IPS-20b (cell line): ENCODE measurements around the gene PRRG3.

Source experiments
- H3K27ac ChIP-seq: one replicate; pipeline ENCODE4 v1.5.1; 2013; ENCODE audit warnings: low read length
- H3K27me3 ChIP-seq: 2 replicates; pipeline ENCODE4 v1.6.1; 2013; ENCODE audit warnings: mild to moderate bottlenecking, low read length, inconsistent platforms; ENCODE audit not compliant: insufficient read depth
- H3K36me3 ChIP-seq: 2 replicates; pipeline ENCODE4 v1.6.1; 2013; ENCODE audit warnings: low read depth, mild to moderate bottlenecking, inconsistent platforms, low read length, moderate library complexity; ENCODE audit not compliant: insufficient read depth
- H3K4me1 ChIP-seq: 2 replicates; pipeline ENCODE4 v1.6.1; 2013; ENCODE audit warnings: mild to moderate bottlenecking, control low read depth, inconsistent platforms, low read length, moderate library complexity; ENCODE audit not compliant: insufficient read depth
- H3K4me3 ChIP-seq: 2 replicates; pipeline ENCODE4 v1.5.1; 2013; ENCODE audit warnings: mild to moderate bottlenecking, low read length, inconsistent platforms
- H3K9ac ChIP-seq: 2 replicates; pipeline ENCODE4 v1.6.1; 2013; ENCODE audit warnings: low read depth, mild to moderate bottlenecking, inconsistent platforms, low read length, moderate library complexity
- H3K9me3 ChIP-seq: 2 replicates; pipeline ENCODE4 v1.6.1; 2013; ENCODE audit warnings: mild to moderate bottlenecking, low read depth, low read length, inconsistent platforms; ENCODE audit not compliant: insufficient read depth

PRRG3 gene

GRCh38 chrX:151711154-151711553, 15.9 kb downstream of the PRRG3 start:
- Histone ChIP-seq H3K4me3 (no peak overlapping the region), H3K36me3 (no peaks in the 10 kb centered on the region), H3K4me1 (no peaks in the 10 kb centered on the region), H3K27me3 (no peaks in the 10 kb centered on the region), H3K27ac (no peak overlapping the region), H3K9me3 (no peaks in the 10 kb centered on the region), H3K9ac (no peak overlapping the region)

DNA sequence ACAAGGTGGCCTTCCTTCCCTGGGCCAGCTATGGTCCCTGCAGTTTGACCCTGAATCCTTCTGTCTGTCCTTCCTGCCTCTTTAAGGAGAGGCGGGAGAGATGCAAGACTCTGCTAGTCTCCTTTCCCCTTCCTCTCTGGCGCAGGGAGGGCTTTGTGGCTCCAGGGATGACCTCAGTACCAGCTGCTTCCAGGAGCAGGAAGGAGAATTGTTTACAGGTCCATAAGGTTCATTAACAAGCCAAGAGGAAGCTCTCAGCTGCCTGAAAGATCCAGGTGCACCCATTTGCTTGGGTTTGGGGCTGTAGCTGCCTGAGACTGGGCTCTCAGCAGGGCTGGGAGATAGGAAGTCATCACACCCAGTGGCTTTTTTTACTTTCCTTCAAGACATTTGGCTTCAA, 16.5 kb downstream of the PRRG3 start:
- Histone ChIP-seq H3K4me3 (no peak overlapping the region), H3K9me3 (no peaks in the 10 kb centered on the region), H3K36me3 (no peaks in the 10 kb centered on the region), H3K9ac (no peak overlapping the region), H3K27ac (no peak overlapping the region), H3K27me3 (no peaks in the 10 kb centered on the region), H3K4me1 (no peaks in the 10 kb centered on the region)

- Histone ChIP-seq H3K36me3 (no peaks in the 10 kb centered on the region), H3K9me3 (no peaks in the 10 kb centered on the region), H3K4me3 (no peak overlapping the region), H3K27me3 (no peaks in the 10 kb centered on the region), H3K9ac (no peak overlapping the region), H3K27ac (no peak overlapping the region), H3K4me1 (no peaks in the 10 kb centered on the region)
Measured at GRCh38 chrX:151712253-151712652, 17.0 kb downstream of the PRRG3 start.

- Histone ChIP-seq H3K4me1 (no peaks in the 10 kb centered on the region), H3K27ac (no peak overlapping the region), H3K4me3 (no peak overlapping the region), H3K9ac (no peak overlapping the region), H3K36me3 (no peaks in the 10 kb centered on the region), H3K9me3 (no peaks in the 10 kb centered on the region), H3K27me3 (no peaks in the 10 kb centered on the region)
Measured at GRCh38 chrX:151713849-151714248, 18.6 kb downstream of the PRRG3 start.

DNA sequence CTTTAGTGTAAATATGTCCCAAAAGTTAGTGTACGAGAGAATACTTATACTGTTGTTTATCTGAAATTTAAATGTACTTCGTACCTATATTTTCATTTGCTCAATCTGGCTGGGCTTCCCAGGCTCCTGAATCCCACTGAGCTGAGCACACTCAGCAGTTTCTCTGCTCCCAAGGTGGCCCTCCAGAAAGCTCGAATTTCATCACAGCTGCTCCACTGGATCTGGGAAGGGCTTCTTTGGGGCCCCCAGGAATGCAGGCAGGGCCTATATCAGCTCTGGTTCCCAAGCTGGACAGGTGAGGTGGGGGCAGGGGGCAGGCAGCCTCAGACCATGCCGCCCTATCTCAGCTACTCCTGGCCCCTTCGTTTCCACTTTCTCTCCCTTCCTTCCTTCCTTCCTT, 19.1 kb downstream of the PRRG3 start:
- H3K36me3 ChIP-seq = no peaks in the 10 kb centered on the region
- no peaks in the 10 kb centered on the region for H3K9me3 ChIP-seq
- H3K27me3 ChIP-seq = no peaks in the 10 kb centered on the region
- no peak overlapping the region for H3K4me3 ChIP-seq
- no peak overlapping the region for H3K9ac ChIP-seq
- H3K4me1 ChIP-seq = no peaks in the 10 kb centered on the region
- no peak overlapping the region for H3K27ac ChIP-seq

DNA sequence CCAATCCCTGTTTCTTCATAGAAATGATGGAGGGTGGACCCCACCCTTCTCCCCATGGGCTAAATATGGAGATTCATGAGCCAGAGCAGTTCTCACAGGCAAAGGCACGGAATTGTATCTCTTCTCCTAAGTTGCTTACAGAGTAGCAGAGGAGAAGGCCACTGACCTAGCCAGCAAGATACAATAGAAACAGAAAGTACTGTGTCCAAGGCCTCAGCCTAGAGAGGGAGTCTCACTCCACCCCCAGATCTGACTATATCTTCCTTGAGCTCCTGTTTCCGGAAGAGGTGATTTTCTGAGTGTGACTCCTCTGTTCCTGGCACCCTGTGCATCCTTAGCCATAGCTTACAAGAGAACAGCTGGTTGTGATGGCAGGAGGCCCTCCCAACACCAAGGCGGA, 20.5 kb downstream of the PRRG3 start, which contains the start of gene FATE1:
Gene FATE1, plus strand, starts transcription at position 284 of the 400 bp plus-strand sequence. Its CDS starts 85 bp downstream, at position 369.
- no peak within 1 kb of the TSS for H3K27ac ChIP-seq
- H3K36me3 ChIP-seq = no peaks in the 10 kb centered on the region
- H3K27me3 ChIP-seq = no peaks in the 10 kb centered on the region
- H3K9ac ChIP-seq = no peak within 1 kb of the TSS
- no peaks in the 10 kb centered on the region for H3K9me3 ChIP-seq
- no peak within 1 kb of the TSS for H3K4me3 ChIP-seq
- no peaks in the 10 kb centered on the region for H3K4me1 ChIP-seq

- H3K9me3 ChIP-seq = no peaks in the 10 kb centered on the region
- H3K4me1 ChIP-seq = no peaks in the 10 kb centered on the region; the same call in 1 of the 2 replicates
- H3K4me3 ChIP-seq = no peak overlapping the region
- no peak overlapping the region for H3K9ac ChIP-seq
- H3K27ac ChIP-seq = no peak overlapping the region
- H3K36me3 ChIP-seq = no peaks in the 10 kb centered on the region
- no peaks in the 10 kb centered on the region for H3K27me3 ChIP-seq
Measured at GRCh38 chrX:151722241-151722846, 27.1 kb downstream of the PRRG3 start.

DNA sequence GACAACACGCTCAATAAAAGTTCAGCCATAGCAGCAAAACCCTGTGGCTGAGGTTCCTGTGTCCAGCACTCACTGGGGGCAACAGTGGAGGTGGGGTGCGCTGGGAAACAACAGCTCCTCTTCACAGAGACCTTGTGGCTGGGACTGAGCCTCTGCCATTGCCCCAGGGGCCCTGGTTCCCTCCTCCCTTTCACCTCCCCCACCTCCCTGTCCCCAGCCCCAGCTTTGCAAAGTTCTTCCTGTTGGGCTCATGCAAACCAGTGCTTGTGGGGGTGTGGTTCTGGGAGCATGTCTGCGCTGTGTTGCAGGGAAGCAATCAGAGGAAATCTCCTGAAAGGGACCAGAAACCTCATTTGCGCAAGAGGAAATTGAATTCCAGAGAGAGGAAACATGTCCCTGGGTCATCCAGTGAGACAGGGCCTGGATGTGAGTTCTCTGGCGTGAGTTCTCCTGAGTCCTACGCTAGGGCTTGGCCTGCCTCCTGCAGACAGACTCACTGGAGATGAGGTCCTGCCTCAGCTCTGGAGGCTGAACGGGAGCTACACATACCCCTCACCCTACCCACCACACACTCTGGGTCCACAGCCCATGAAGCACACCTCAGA, 28.0 kb downstream of the PRRG3 start:
- no peaks in the 10 kb centered on the region for H3K9me3 ChIP-seq
- no peaks in the 10 kb centered on the region; the same call in 1 of the 2 replicates for H3K4me1 ChIP-seq
- no peaks in the 10 kb centered on the region for H3K27me3 ChIP-seq
- no peak overlapping the region for H3K4me3 ChIP-seq
- no peak overlapping the region for H3K9ac ChIP-seq
- no peak overlapping the region for H3K27ac ChIP-seq
- no peaks in the 10 kb centered on the region for H3K36me3 ChIP-seq

DNA sequence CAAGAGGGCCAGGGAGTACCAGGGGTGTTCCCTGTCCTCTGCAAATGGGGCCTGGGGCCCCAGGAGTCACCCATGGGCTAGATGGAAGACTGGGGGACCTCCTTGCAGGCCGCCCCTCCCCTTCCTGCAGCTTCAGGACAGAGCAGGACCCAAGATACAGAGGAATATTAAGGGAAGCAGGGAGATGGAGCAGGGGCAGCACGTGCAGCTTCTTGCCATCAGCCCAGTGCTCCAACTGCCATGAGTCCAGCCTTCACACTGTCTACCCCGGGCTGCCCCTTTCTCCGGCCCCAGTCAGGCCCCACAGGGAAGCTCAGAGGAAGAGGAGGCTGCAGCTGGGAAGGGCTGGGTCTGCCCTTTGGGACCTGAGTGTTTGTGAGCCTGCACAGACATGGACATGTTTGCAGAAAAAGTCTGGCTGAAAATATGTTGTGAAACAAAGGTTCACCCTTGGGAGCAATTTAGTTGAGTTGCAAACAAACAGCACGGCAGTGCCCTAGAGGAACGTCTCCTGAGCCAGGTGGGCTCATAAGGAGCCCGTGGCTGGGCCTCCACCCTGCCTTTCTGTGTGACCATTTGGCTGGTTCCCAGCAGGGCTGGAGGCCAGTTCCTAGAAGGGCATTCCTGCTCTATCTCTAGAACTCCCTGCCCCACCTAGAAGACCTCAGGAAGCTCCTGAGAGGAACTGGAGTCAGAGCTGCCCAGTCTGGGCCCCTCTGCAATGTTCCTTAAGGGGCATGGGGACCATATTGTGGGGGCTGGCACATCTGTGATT, 29.5 kb downstream of the PRRG3 start:
- H3K9me3 ChIP-seq = no peaks in the 10 kb centered on the region
- no peak overlapping the region for H3K4me3 ChIP-seq
- no peaks in the 10 kb centered on the region for H3K36me3 ChIP-seq
- no peak overlapping the region for H3K27ac ChIP-seq
- no peak overlapping the region for H3K9ac ChIP-seq
- no peaks in the 10 kb centered on the region; the same call in 1 of the 2 replicates for H3K4me1 ChIP-seq
- H3K27me3 ChIP-seq = no peaks in the 10 kb centered on the region

DNA sequence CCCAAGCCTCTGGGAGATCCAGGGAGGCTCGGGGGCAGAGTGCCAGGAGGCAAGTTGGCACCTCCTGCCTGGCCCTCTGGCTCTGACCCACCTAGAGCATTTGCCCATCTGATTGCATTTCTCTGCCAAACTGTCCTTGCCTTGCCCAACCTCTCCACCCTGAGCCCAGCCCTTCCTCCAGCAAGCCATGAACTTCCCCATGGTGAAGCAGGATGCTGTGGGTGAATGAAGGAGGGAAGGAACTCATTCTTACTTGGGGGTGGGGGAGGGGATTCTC, 30.0 kb downstream of the PRRG3 start:
- Histone ChIP-seq H3K9ac (no peak overlapping the region), H3K27me3 (no peaks in the 10 kb centered on the region), H3K4me1 (no peaks in the 10 kb centered on the region; the same call in 1 of the 2 replicates), H3K36me3 (no peaks in the 10 kb centered on the region), H3K4me3 (no peak overlapping the region), H3K9me3 (no peaks in the 10 kb centered on the region), H3K27ac (no peak overlapping the region)

DNA sequence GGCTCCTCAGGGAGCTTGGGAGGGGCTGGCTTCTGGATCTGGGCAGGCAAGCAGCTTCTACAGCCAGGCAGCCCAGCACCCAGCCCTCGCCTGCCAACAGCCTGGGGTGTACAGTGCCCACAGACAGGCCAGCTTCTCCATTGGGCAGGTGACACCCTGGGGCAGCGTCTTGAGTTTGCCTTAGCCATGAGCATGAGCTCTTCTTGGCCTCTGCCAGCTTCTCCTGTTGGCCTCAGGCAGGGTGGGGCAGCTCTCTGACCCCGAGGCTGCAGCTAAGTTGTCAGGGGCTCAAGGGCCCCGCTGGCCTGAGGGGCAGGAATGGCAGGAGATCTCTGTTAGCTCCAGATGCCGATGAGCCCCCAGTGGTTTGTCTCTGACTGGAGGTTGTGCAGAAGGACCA, 31.5 kb downstream of the PRRG3 start:
- no peaks in the 10 kb centered on the region; the same call in 1 of the 2 replicates for H3K4me1 ChIP-seq
- H3K27ac ChIP-seq = no peak overlapping the region
- H3K4me3 ChIP-seq = no peak overlapping the region
- no peaks in the 10 kb centered on the region for H3K9me3 ChIP-seq
- no peaks in the 10 kb centered on the region for H3K36me3 ChIP-seq
- H3K9ac ChIP-seq = no peak overlapping the region
- H3K27me3 ChIP-seq = no peaks in the 10 kb centered on the region

DNA sequence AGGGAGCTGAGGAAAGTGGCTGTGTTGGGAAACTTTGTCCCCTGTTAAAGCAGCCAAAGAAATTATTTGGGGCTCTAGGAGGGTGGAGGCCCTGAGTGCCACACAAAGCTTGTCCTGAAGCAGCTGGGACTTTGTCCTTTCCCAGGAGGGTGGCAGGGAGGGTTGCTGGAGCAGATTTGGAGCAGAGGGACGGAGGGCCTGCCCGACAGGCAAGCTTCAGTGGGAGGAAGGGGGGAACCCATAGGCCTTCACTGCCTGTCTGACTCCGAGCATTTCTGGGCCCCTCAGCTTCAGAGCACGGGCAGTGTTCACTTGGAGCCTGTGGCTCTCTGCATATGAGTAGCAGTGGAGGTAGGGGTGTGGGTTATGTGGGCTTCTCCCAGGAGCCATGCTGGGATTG, 32.1 kb downstream of the PRRG3 start:
- no peak overlapping the region for H3K4me3 ChIP-seq
- H3K4me1 ChIP-seq = no peaks in the 10 kb centered on the region; the same call in 1 of the 2 replicates
- H3K36me3 ChIP-seq = no peaks in the 10 kb centered on the region
- no peaks in the 10 kb centered on the region for H3K9me3 ChIP-seq
- H3K27ac ChIP-seq = no peak overlapping the region
- H3K27me3 ChIP-seq = no peaks in the 10 kb centered on the region
- no peak overlapping the region for H3K9ac ChIP-seq
